ENCODE data around the gene AKAP8. TPM values are rescaled to one million over a fixed set of nuclear protein-coding genes. Genes with fewer than 3 reads are reported as not detected.

Gene AKAP8
- total RNA-seq, 2 experiments from 2014 or later: 55.6 to 59.0 TPM

- H3K27me3 Mint-ChIP-seq: no peaks in the 10 kb centered on the region
- peaks cover 43% of the 10 kb centered on the region for H3K4me1 Mint-ChIP-seq
- H3K36me3 Mint-ChIP-seq: peaks cover 18% of the 10 kb centered on the region
- H3K9me3 Mint-ChIP-seq (ENCODE audit: low read depth): no peaks in the 10 kb centered on the region
- H3K4me3 Mint-ChIP-seq: peak overlapping the region; percentile 92
- CTCF ChIA-PET: interaction anchor here (0.8 to 1.3 kb wide), 3 partner anchors 48 to 225 kb away, joined by 3 to 8 read pairs (median 3); partner anchors contain the start of genes AKAP8 and AKAP8L
- peak; percentile 72 for ATAC-seq
- peak overlapping the region; percentile 94 for H3K27ac Mint-ChIP-seq
- peak; percentile 69 for DNase-seq
Observed at GRCh38 chr19:15331419-15332310, 47.9 kb downstream of the AKAP8 start.

DNA sequence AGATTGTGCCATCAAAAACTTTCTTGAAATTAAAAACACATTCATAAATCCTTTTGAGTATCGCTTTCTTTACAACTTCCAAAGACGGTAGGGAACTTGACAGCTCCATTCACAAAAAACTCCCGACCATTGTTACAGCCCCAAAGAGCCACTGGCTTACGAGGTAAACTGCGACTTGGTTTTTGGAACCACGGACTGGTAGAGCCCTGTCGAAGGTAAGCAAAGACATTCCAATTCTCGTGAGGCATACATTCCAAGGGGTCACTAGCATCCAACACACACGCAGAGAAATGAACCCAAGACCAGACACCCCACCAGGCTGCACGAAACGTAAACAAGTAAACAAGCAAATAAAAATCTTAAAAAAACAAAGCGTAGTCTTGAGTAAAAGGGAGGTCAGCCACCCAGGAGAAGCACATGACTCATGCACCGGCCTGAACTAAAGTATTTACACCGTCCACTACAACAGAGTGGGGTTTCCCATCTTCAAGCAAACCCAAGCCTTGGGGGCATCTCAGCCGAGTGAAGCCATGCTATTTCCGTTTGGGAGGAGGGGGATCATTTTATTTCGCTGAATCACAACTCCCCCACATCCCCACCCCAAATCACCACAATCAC is 48.7 kb downstream of the AKAP8 start:
- Mint-ChIP-seq H3K27ac (peak overlapping the region; percentile 94), H3K4me3 (peak overlapping the region; percentile 92), H3K36me3 (peaks cover 15% of the 10 kb centered on the region), H3K27me3 (no peaks in the 10 kb centered on the region), H3K9me3 (ENCODE audit: low read depth) (no peaks in the 10 kb centered on the region), H3K4me1 (peaks cover 49% of the 10 kb centered on the region)
- ATAC-seq (peak; percentile 10), DNase-seq (no peak)
- CTCF ChIA-PET: interaction anchor here (1.0 kb wide), 1 partner anchor 226 kb away, joined by 3 read pairs; no protein-coding TSS in a partner anchor

- Mint-ChIP-seq H3K9me3 (ENCODE audit: low read depth) (no peaks in the 10 kb centered on the region), H3K4me3 (no peak overlapping the region), H3K36me3 (peaks cover 17% of the 10 kb centered on the region), H3K27ac (peak overlapping the region; percentile 36), H3K4me1 (peaks cover 68% of the 10 kb centered on the region), H3K27me3 (no peaks in the 10 kb centered on the region)
- CTCF ChIA-PET: no interaction called here
- DNase-seq (no peak), ATAC-seq (no peak)
Observed at GRCh38 chr19:15328312-15328711, 51.3 kb downstream of the AKAP8 start.

GRCh38 chr19:15324791-15325519 is 54.6 kb downstream of the AKAP8 start:
- CTCF ChIA-PET: interaction anchor here (0.6 to 1.4 kb wide), 2 partner anchors 53 to 54 kb away, joined by 3 to 5 read pairs; partner anchors contain the start of gene AKAP8
- ATAC-seq: no peak

GRCh38 chr19:15323496-15324235 is 55.9 kb downstream of the AKAP8 start:
- peak overlapping the region; percentile 42 for H3K27ac Mint-ChIP-seq
- CTCF ChIA-PET: interaction anchor here (1.4 kb wide), 1 partner anchor 56 kb away, joined by 3 read pairs; the partner anchor contains the start of gene AKAP8
- H3K9me3 Mint-ChIP-seq (ENCODE audit: low read depth): no peaks in the 10 kb centered on the region
- H3K36me3 Mint-ChIP-seq: peaks cover 11% of the 10 kb centered on the region
- peaks cover 74% of the 10 kb centered on the region for H3K4me1 Mint-ChIP-seq
- ATAC-seq (peak; percentile 10), DNase-seq (no peak)
- no peaks in the 10 kb centered on the region for H3K27me3 Mint-ChIP-seq
- H3K4me3 Mint-ChIP-seq: no peak overlapping the region

More at GRCh38 chr19:15324791-15325519, 54.6 kb downstream of the AKAP8 start:
- Mint-ChIP-seq H3K27me3 (no peaks in the 10 kb centered on the region), H3K36me3 (peaks cover 18% of the 10 kb centered on the region), H3K9me3 (ENCODE audit: low read depth) (no peaks in the 10 kb centered on the region), H3K4me1 (peaks cover 75% of the 10 kb centered on the region), H3K27ac (peak overlapping the region; percentile 63), H3K4me3 (no peak overlapping the region)
- DNase-seq: no peak

DNA sequence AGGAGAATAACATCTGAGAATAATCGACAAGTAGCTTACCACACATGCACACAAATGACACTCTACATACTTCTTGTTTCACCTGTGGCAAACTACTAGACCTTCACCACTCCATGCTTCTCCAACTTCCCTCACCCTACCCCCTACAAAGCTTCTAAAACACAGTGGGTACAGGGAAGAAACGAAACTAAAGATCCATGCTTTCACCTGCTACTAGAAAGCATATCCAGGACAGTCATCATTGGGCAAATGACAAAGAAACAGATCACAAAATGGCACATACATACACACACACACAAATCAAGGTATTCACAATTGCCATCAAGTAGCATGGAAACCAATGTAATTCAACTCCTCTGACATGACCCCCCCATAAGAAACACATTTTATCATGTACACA is 57.8 kb downstream of the AKAP8 start:
- peaks cover 10% of the 10 kb centered on the region for H3K36me3 Mint-ChIP-seq
- DNase-seq: no peak
- CTCF ChIA-PET: interaction anchor here (1.0 kb wide), 1 partner anchor 15 kb away, joined by 3 read pairs; no protein-coding TSS in a partner anchor
- no peaks in the 10 kb centered on the region for H3K9me3 Mint-ChIP-seq (ENCODE audit: low read depth)
- no peak for ATAC-seq
- H3K27me3 Mint-ChIP-seq: no peaks in the 10 kb centered on the region
- H3K4me3 Mint-ChIP-seq: no peak overlapping the region
- no peak overlapping the region for H3K27ac Mint-ChIP-seq
- peaks cover 78% of the 10 kb centered on the region for H3K4me1 Mint-ChIP-seq

GRCh38 chr19:15320116-15320515 is 59.5 kb downstream of the AKAP8 start:
- no peaks in the 10 kb centered on the region for H3K9me3 Mint-ChIP-seq (ENCODE audit: low read depth)
- CTCF ChIA-PET: no interaction called here
- H3K4me1 Mint-ChIP-seq: peaks cover 76% of the 10 kb centered on the region
- peaks cover 10% of the 10 kb centered on the region for H3K36me3 Mint-ChIP-seq
- H3K4me3 Mint-ChIP-seq: no peak overlapping the region
- H3K27ac Mint-ChIP-seq: no peak overlapping the region
- ATAC-seq (no peak), DNase-seq (no peak)
- no peaks in the 10 kb centered on the region for H3K27me3 Mint-ChIP-seq

DNA sequence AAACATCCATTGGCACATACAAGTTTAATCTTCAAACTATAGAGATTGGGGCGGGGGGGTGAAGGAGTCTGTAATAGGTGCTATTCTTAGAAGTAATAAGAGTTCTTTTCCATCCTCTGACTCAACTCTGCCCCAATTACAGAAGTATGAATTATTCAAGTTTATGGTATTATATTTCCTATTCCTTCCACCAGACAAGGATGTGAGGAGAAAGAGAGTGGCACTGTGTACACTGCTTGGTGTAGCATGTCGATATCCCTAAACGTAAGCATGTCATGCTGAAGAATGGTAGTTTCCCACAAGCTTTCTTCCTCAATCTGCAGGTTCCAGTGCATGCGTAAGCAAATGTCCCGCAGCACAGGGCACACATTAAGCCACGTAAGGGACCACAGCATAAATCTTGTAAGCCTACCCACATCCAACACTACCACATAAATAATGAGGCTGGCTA is 61.3 kb downstream of the AKAP8 start:
- Mint-ChIP-seq H3K36me3 (peaks cover 9% of the 10 kb centered on the region), H3K4me3 (no peak overlapping the region), H3K4me1 (peaks cover 67% of the 10 kb centered on the region), H3K9me3 (ENCODE audit: low read depth) (no peaks in the 10 kb centered on the region), H3K27ac (no peak overlapping the region), H3K27me3 (no peaks in the 10 kb centered on the region)
- no peak for ATAC-seq
- no peak for DNase-seq
- CTCF ChIA-PET: no interaction called here

- CTCF ChIA-PET: no interaction called here
- Mint-ChIP-seq H3K9me3 (ENCODE audit: low read depth) (no peaks in the 10 kb centered on the region), H3K4me3 (no peak overlapping the region), H3K36me3 (peaks cover 8% of the 10 kb centered on the region), H3K4me1 (peaks cover 67% of the 10 kb centered on the region), H3K27ac (no peak overlapping the region), H3K27me3 (no peaks in the 10 kb centered on the region)
- no peak for DNase-seq
- no peak for ATAC-seq
Observed at GRCh38 chr19:15317392-15318071, 62.1 kb downstream of the AKAP8 start.

GRCh38 chr19:15316498-15316897 is 63.1 kb downstream of the AKAP8 start:
- Mint-ChIP-seq H3K4me1 (peaks cover 66% of the 10 kb centered on the region), H3K27me3 (no peaks in the 10 kb centered on the region), H3K9me3 (ENCODE audit: low read depth) (no peaks in the 10 kb centered on the region), H3K36me3 (peaks cover 6% of the 10 kb centered on the region), H3K4me3 (no peak overlapping the region), H3K27ac (peak overlapping the region; percentile 5)
- DNase-seq (no peak), ATAC-seq (peak; percentile 14)
- CTCF ChIA-PET: no interaction called here

- no peak for DNase-seq
- CTCF ChIA-PET: interaction anchor here (0.6 kb wide), 1 partner anchor 160 kb away, joined by 4 read pairs; no protein-coding TSS in a partner anchor
- peaks cover 6% of the 10 kb centered on the region for H3K36me3 Mint-ChIP-seq
- no peak overlapping the region for H3K27ac Mint-ChIP-seq
- H3K27me3 Mint-ChIP-seq: no peaks in the 10 kb centered on the region
- H3K4me3 Mint-ChIP-seq: no peak overlapping the region
- H3K9me3 Mint-ChIP-seq (ENCODE audit: low read depth): no peaks in the 10 kb centered on the region
- peaks cover 60% of the 10 kb centered on the region for H3K4me1 Mint-ChIP-seq
- ATAC-seq: no peak
Observed at GRCh38 chr19:15315101-15315500, 64.5 kb downstream of the AKAP8 start.

DNA sequence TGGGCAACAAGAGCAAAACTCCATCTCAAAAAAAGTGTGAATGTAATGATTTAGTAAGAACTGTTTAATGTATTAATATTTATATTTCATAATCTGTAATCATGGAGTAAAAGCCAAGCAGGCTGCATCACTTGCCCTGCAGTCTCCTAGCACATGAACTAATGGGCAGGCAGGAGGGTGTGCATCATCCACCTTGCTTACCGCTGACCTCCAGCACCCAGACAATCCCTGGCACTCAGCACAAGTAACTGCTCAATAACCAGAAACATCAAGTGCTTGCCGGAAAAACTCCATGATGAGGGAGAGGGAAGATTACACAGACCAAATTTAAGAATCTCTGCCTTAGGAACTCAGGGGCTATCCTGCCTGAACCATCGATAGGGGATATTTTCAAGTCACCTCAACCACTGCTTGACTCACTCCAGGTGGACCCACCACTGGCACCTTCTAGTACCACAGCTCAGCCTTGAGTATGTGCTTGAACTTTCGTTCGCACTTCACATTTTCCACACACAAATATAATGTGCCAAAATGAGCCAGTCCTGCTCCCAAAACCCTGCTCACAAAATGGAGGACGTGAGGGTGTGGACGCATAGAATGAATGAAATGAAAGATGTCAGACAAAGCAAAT is 65.8 kb downstream of the AKAP8 start:
- Mint-ChIP-seq H3K4me3 (no peak overlapping the region), H3K27ac (no peak overlapping the region), H3K27me3 (no peaks in the 10 kb centered on the region), H3K36me3 (peaks cover 11% of the 10 kb centered on the region), H3K9me3 (ENCODE audit: low read depth) (no peaks in the 10 kb centered on the region), H3K4me1 (peaks cover 60% of the 10 kb centered on the region)
- ATAC-seq: no peak
- CTCF ChIA-PET: no interaction called here
- DNase-seq: no peak

Data from activated CD8-positive, alpha-beta memory T cell treated with anti-CD3 and anti-CD28 coated beads, Interleukin-2, amount 10 ng/mL, durations not matched to agents 7 days and 5 days (primary cell).